HG03432 (cell line): ENCODE data around the gene PFN3.
"Not testable (repeated sequence)": the region's sequence is repeated elsewhere in the genome, so short reads cannot be mapped to it uniquely, and the experiment has no call there.

Source experiments
- ATAC-seq: cut with Tn5 transposase; IDR thresholded peaks from one replicate; pipeline ENCODE4 v1.9.1; 2021; ENCODE audit warnings: mild to moderate bottlenecking, moderate library complexity; ENCODE audit not compliant: unreplicated experiment

PFN3 gene

GRCh38 chr5:177375516-177375915, 24.9 kb downstream of the PFN3 start:
- not testable (repeated sequence) for ATAC-seq

GRCh38 chr5:177374211-177374610, 26.2 kb downstream of the PFN3 start:
- no peak for ATAC-seq

GRCh38 chr5:177373806-177374205, 26.7 kb downstream of the PFN3 start:
- no peak for ATAC-seq

GRCh38 chr5:177372910-177373309, 27.6 kb downstream of the PFN3 start:
- ATAC-seq, result no peak

GRCh38 chr5:177372034-177372896, 28.2 kb downstream of the PFN3 start:
- no peak for ATAC-seq

GRCh38 chr5:177371120-177372033, 29.1 kb downstream of the PFN3 start:
- no peak for ATAC-seq

GRCh38 chr5:177370488-177371119, 29.9 kb downstream of the PFN3 start:
- ATAC-seq, result peak; percentile 53

GRCh38 chr5:177369645-177370440, 30.6 kb downstream of the PFN3 start:
- no peak for ATAC-seq

GRCh38 chr5:177368869-177369644, 31.4 kb downstream of the PFN3 start:
- no peak for ATAC-seq

GRCh38 chr5:177367981-177368868, 32.2 kb downstream of the PFN3 start:
- ATAC-seq, result no peak

- no peak for ATAC-seq
Measured at GRCh38 chr5:177367323-177367848, 33.1 kb downstream of the PFN3 start.

- ATAC-seq, result no peak
Measured at GRCh38 chr5:177366528-177367322, 33.7 kb downstream of the PFN3 start.

- no peak for ATAC-seq
Measured at GRCh38 chr5:177365845-177366527, 34.5 kb downstream of the PFN3 start.

GRCh38 chr5:177364159-177364962, 36.1 kb downstream of the PFN3 start:
- ATAC-seq, result peak; percentile 46

- no peak for ATAC-seq
Measured at GRCh38 chr5:177363565-177363964, 36.9 kb downstream of the PFN3 start.
